Activated gamma-delta T cell (primary cell): Measurements from ENCODE around the gene FBN1.

Experiments used
- DNase-seq: peaks from one replicate; lab custom pipeline; 2025; lab: John Stamatoyannopoulos, UW

The FBN1 gene

GRCh38 chr15:48623456-48623855, 22.1 kb downstream of the FBN1 start:
- no peak for DNase-seq

GRCh38 chr15:48622237-48622636, 23.3 kb downstream of the FBN1 start:
- DNase-seq: no peak

GRCh38 chr15:48619446-48619845, 26.1 kb downstream of the FBN1 start:
- no peak for DNase-seq

GRCh38 chr15:48617619-48618018, 27.9 kb downstream of the FBN1 start:
- no peak for DNase-seq

GRCh38 chr15:48616216-48616615, 29.3 kb downstream of the FBN1 start:
- no peak for DNase-seq

- DNase-seq: no peak
Observed at GRCh38 chr15:48614051-48614450, 31.5 kb downstream of the FBN1 start.

- no peak for DNase-seq
Observed at GRCh38 chr15:48609486-48609885, 36.0 kb downstream of the FBN1 start.

- DNase-seq: no peak
Observed at GRCh38 chr15:48607846-48608245, 37.7 kb downstream of the FBN1 start.

GRCh38 chr15:48604567-48604966, 40.9 kb downstream of the FBN1 start:
- DNase-seq: no peak

GRCh38 chr15:48603922-48604321, 41.6 kb downstream of the FBN1 start:
- no peak for DNase-seq

GRCh38 chr15:48603123-48603500, 42.4 kb downstream of the FBN1 start:
- DNase-seq: no peak

- no peak for DNase-seq
Observed at GRCh38 chr15:48602358-48603122, 43.0 kb downstream of the FBN1 start.

- DNase-seq: no peak
Observed at GRCh38 chr15:48601095-48601494, 44.4 kb downstream of the FBN1 start.

- DNase-seq: no peak
Observed at GRCh38 chr15:48596841-48597240, 48.7 kb downstream of the FBN1 start.

GRCh38 chr15:48596415-48596814, 49.1 kb downstream of the FBN1 start:
- no peak for DNase-seq

GRCh38 chr15:48595981-48596380, 49.5 kb downstream of the FBN1 start:
- DNase-seq: no peak

- DNase-seq: no peak
Observed at GRCh38 chr15:48592933-48593332, 52.6 kb downstream of the FBN1 start.

GRCh38 chr15:48592221-48592731, 53.2 kb downstream of the FBN1 start:
- DNase-seq: no peak

- DNase-seq: no peak
Observed at GRCh38 chr15:48590723-48591122, 54.8 kb downstream of the FBN1 start.

GRCh38 chr15:48584812-48585563, 60.5 kb downstream of the FBN1 start:
- DNase-seq: no peak

- DNase-seq: no peak
Observed at GRCh38 chr15:48584090-48584811, 61.3 kb downstream of the FBN1 start.

- no peak for DNase-seq
Observed at GRCh38 chr15:48582452-48583247, 62.9 kb downstream of the FBN1 start.
